ENCODE data around the gene SFT2D3.

Gene SFT2D3

DNA sequence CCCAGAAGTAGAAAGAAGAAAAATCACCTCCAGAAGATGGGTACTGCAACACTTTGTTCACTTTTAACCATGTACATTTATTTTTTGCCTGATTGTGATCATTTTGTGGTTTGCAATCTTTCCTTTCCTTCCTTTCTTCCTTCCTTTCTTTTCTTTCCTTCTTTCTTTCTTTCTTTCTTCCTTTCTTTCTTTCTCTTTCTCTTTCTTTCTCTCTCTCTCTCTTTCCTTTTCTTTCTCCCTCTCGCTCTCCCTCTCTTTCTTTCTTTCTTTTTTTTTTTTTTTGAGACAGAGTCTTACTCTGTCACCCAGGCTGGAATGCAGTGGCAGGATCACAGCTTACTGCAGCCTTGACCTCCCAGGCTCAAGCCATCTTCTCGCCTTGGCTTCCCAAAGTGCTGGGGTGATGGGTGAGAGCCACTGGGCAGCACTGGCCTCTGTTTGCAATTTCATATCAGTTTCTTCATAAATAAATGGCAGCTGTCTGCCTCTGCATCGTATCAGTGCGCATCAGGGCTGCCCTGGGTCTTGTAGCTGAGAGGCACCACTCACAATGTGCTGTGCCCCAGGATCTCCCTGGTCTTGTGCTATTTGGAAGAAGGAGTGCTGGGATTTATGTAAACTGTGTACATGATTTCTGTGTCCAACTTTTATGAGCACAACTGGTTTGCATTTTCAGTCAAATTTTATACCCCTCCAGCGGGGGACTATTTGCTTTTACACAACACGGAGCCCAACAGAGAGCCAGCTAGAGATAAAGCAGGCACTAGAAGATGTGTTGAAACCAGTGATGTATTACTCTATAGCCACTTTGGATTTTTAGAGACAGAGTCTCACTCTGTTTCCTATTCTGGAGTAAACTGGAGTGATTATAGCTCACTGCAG, 19.1 kb upstream of the SFT2D3 start:
- no peak for DNase-seq (ENCODE audit: low spot score)

DNA sequence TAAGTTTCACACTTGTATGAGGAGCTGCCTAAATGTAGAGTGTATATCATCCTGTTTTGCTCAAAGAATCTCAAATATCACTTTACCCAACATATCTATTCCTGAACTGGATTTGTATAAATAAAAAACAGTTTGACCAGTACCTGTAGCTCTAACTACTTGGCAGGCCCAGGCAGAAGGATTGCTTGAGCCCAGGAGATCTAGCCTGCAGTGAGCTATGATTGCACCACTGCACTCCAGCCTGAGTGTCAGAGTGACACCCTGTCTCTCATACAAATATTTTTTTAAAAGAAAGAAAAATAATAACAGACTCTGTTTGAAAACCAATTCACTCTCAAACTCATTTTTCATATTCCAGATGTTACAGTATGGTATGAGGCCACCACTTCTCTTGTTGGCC, 18.2 kb upstream of the SFT2D3 start:
- DNase-seq (ENCODE audit: low spot score), result no peak

DNA sequence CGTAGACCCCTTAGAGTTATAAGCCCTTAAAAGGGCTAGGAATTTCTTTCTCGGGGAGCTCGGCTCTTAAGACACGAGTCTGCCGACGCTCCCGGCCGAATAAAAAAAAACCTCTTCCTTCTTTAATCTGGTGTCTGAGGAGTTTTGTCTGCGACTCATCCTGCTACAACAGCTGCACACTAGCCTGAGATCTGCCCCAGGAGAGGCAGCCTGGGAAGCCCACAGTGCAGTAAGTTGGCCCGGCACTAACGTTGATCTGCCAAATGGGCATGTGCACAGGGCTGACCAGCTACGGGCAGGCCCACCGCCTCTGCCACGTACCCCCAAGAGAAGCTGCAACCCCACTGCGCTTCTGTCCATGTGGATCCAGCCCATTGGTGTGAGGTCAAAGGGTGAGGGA, 17.5 kb upstream of the SFT2D3 start:
- DNase-seq (ENCODE audit: low spot score), result no peak

DNA sequence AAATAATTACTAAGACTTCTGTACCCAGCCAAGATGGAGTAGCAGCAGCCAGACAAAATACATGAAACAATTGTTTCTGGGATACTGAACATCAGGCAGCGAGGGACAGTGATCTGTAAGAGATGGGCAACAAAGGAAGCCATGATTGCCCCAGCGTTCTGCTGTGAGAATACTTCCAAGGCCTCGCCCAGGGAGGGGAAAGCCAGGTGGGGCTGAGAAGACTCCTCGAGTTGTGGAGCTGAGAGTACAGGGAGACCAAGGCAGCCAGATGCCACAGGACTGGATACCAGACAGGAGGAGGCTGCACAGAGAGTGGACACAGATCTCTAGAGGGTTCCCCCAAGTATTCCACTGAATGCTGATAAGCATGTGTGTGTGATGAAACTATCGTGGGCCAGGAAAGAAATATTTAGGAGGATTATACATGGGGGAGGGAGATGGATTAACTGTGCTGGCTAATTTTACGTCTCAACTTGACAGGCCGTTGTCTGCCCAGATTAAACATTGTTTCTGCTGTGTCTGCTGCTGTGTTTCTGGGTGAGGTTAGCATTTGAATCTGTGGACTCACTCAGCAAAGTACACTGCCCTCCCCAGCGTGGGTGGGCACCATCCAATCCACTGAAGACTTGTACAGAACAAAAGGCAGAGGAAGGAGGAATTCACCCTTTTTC, 15.8 kb upstream of the SFT2D3 start:
- no peak for DNase-seq (ENCODE audit: low spot score)

DNA sequence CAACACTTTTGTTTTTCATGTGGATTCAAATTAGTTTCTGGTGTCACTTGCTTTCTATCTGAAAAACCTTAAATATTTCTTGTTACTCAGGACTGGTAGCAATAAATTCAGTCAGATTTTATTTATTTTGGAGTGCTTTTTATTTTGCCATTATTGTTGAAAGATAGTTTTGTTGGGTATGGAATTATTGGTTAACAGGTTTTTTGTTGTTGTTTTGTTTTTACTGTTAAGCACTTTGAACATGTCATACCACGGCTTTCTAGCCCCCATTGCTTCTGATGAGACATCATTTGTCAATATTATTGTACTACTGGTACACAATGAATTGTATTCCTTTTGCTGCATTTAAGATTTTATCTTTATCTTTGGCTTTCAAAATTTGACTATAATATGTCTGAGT, 12.9 kb upstream of the SFT2D3 start:
- no peak for DNase-seq (ENCODE audit: low spot score)

DNA sequence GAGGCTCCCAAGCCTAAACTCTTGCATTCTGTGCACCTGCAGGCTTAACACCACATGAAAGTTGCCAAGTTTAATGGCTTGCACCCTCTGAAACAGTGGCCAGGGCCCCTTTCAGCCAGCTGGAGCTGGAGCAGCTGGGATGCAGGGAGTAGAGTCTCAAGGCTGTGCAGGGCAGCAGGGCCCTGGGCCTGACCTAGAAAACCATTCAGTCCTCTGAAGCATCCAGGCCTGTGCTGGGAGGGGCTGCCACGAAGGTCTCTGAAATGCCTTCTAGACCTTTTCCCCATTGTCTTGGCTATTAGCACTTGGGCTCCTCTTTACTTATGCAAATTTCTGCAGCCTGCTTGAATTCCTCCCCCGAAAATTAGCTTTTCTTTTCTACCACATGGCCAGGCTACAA, 10.6 kb upstream of the SFT2D3 start:
- DNase-seq (ENCODE audit: low spot score), result no peak

DNA sequence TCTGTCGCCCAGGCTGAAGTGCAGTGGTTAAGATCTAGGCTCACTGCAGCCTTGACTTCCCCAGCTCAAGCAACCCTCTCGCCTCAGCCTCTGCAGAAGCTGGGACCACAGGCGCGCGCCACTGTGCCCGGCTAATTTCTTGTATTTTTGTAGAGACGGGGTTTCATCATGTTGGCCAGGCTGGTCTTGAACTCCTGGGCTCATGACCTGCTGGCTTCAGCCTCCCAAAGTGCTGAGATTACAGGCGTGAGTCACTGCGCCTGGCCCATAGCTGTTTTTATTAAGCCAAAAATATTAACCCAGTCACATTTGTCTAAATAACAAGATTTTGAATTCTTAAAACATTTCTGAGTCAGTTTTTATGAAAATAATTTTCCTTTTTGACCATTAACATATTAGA, 6.3 kb upstream of the SFT2D3 start:
- DNase-seq (ENCODE audit: low spot score), result no peak

DNA sequence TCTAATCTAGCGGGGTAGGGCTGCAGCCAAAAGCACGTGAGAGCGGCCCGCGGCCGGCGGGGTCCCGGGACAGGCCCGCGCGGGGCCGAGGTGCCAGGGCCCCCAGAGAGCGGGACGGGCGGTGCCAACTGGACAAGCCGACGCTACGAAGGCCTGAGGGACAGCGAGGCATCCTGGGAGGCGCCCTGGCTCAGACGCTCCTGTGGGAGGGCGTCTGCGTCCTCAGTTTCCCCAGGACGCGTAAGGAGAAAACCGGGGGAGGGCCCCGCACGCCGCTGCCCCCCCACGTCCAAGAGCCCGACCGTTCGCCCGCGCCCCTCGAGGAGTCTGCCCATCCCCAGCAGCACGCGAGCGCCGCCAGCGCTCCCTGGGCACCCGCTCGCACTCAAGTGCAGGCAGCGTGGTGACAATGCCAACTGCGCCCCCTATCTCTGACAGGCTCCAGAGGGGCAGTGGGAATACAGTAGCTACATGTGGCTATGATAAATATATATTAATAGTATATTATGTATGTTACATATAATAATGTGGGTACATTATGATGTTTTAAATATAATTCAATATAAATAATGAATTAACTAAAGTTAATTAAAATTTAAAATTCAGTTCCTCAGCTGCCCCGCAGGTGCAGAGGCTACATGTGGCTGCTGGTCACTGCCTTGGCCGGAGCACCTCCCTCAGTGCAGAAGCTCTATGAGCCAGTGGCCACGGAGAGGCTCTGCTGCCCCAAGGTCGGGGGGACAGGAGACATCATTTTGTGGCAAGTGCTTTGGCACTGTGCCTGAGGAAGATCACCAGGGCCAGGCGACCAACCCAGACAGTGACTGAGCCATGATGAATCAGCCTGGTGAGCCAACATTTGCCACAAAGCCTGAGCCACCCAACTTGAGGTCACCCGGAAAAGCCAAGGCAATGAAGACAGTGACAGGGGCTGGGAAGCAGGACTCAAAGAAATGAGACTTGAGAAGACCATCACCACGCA, 5.5 kb upstream of the SFT2D3 start:
- DNase-seq (ENCODE audit: low spot score), result peak; percentile 40

DNA sequence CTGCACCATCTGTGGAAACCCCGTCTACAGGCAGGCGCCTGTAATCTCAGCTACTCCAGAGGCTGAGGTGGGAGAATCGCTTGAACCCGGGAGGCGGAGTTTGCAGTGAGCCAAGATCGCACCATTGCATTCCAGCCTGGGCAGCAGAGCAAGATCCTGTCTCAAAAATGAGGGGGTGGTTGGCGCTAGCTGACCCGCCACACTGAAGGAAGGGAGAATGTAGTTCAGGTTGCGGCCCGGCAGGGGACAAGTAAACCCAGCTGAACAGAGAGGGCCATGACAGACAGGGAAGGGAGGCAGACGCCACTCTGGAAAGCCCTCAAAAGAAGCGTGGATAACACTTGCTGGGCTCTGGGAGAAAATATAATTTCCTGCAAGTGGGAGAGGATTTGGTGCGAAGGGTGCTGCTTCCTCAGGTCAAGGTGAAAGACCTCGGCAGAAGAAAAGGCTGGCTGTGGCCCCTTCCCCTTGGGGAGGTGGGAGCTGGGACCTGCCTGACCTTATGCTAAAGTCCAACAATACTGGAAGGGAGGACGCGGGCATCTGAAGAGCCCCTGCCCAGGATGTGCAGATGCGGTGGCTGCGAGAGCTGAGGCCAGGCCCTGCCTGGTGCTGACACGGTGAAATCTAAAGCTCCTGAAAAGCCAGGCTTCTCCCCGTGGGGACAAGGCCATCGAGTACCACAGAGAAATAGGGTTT, 3.7 kb upstream of the SFT2D3 start:
- DNase-seq (ENCODE audit: low spot score), result no peak

DNA sequence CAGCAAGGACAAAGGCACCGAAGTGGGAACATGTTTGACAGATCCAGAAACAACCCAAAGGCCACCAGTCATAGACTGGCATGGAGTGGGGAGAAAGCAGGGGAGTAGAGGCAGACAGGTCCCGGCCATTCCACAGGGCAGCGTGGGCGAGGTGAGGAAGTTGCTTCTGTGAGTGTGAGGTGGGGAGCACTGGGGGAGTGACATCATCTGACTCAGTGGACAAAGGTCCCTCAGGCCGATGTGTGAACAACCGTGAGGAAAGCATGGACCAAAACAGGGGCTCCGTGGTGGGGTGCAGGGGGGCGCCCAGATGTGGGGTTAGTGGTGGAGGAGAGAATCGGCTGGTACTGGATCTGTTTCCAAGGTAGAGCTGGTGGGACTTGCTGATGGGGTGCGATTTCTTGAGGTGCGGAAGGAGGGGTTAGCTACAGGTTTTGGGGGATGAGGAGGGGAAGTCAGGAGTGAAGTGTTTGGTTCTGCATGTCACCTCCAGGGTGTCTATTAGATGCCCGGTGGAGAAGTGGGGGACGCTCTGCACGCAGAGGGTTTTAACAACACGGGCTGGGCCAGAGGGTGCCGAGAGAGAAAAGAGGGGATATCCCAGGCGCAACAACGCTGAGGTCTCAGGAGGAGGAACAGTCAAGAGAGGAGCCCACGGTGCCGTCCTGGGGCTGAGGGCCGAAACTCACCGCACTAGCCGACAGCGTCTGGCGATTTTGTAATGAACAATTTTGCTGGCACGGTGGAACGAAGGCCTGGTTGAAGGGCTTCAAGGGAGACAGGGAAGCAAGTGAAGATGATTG, 2.5 kb upstream of the SFT2D3 start:
- DNase-seq (ENCODE audit: low spot score), result no peak

DNA sequence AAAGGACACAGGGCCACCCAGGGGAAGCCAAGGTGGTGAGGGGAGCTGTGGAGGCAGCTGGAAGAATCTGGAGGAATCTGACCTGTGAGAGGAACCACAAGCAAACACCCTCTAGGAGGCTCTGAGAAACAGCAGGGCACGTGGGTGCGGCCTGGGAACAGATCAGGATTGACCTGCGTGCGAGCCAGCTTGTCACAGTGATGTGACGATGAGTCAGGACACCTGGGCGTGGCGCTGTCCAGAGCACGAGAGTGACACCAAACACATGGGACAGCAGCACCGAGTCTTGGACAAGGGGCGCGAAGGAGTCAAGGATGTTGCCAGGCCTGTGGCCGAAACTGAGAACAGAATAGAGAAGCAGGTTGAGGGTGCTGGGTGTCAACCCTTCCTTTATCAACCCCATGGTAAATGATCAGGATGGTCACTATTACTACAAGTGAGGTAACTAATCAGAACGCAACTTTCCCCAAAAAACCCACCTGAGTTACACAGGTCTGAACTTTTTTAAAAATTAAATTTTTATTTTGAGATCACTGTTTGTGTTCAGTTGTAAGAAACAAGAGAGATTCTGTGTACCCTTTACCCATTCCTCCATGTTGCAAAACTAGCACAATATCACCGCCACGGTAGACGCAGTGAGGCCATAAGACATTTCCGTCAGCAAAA, 637 bp upstream of the SFT2D3 start:
- no peak for DNase-seq (ENCODE audit: low spot score)

DNA sequence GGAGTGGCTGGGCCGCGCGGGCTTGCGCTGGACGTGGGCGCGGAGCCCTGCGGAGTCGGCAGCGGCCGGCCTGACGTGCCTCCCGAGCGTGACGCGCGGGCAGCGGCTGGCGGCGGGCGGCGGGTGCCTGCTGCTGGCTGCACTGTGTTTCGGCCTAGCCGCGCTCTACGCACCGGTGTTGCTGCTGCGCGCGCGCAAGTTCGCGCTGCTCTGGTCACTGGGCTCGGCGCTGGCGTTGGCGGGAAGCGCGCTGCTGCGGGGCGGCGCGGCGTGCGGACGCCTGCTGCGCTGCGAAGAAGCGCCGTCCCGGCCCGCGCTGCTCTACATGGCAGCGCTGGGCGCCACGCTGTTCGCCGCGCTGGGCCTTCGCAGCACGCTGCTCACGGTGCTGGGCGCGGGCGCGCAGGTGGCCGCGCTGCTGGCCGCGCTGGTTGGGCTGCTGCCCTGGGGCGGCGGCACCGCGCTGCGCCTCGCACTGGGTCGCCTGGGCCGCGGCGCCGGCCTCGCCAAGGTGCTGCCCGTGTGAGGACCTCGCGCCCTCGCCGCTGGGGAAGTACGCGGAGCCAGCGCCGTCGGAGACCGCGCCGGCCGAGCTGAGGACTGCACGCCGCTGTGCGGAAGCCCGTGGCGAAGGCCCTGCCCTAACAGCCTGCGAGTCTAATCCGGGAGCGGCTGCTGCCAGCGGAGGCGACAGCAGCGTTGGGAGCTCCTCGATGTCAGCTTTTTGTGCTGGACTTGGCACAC, 526 bp downstream of the SFT2D3 start:
- peak; percentile 87 for DNase-seq (ENCODE audit: low spot score)

DNA sequence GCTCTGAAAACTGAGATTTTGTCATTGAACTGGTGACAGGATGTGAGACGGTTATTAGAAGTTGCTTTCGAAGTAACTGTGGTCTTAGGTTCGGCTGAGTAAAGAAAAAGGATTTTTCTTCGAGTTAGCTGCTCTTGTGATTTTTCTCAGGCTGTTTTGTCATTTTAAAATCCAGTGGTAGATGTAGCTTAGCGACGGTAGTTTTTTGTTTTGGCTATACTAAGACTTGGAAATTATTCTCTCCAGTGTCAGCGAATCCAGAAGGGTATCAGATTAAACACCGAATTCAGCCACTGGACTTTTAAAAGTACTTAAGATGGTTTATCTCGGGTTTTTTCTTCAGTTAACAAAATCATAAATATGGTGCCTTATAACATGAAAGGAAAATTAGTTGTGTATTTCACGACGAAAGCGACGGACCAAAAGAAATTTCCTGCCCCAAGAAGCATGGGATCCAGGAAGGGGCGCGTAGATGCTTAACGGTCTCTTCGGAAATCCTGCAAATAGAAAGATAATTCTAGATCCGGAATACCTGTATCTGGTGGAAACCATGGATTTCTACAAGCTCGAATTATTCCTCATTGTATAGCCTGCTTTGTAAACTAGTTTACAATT, 1.2 kb downstream of the SFT2D3 start:
- no peak for DNase-seq (ENCODE audit: low spot score)

DNA sequence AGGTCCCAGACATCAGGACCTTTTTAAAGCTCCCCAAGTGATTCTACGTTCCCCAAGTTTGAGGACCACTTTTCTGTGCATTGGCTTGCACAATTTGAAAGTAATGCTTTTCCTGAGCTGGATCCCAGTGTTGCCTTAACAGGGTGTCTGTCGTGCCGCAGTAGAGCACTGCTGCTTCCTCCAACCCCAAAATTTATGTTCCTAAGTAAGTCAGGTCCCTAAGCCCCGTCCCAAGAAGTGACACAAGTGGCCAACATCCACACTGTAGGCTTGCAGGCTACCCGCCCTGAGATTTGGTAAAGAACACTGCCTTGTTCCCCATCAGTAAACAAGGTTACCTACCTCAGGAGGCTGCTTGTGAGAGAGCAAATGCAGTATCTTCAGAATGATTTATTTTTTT, 2.0 kb downstream of the SFT2D3 start:
- no peak for DNase-seq (ENCODE audit: low spot score)

DNA sequence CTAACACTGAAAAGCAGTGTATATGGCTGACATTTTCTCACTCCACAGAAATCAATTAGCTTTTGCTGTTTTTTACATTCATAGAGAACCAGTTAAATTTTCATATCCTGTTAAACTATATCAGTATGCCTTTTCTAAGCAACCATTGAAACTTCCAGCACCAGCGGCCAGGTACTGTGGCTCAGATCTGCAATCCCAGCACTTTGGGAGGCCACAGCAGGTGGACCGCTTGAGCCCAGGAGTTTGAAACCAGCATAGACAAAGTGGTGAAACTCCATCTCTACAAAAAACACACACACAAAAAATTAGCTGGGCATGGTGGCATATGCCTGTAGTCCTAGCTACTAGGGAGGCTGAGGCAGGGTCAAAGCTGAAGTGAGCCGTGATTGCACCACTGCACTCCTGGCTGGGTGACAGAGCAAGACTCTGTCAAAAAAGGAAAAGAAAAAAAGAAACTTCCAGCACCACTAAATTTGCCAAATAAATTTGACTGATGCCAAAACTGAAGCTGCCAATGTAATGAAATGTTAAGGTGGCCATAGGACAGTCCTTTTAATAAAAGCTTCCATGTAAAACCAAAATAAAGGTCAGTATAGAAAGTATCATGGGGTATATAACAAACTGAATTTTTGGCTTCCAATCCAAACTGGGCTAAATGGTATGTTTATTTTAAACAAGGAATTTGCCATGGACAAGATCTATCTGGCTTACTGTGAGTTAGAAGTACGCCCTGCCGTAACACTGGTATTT, 3.5 kb downstream of the SFT2D3 start:
- no peak for DNase-seq (ENCODE audit: low spot score)

DNA sequence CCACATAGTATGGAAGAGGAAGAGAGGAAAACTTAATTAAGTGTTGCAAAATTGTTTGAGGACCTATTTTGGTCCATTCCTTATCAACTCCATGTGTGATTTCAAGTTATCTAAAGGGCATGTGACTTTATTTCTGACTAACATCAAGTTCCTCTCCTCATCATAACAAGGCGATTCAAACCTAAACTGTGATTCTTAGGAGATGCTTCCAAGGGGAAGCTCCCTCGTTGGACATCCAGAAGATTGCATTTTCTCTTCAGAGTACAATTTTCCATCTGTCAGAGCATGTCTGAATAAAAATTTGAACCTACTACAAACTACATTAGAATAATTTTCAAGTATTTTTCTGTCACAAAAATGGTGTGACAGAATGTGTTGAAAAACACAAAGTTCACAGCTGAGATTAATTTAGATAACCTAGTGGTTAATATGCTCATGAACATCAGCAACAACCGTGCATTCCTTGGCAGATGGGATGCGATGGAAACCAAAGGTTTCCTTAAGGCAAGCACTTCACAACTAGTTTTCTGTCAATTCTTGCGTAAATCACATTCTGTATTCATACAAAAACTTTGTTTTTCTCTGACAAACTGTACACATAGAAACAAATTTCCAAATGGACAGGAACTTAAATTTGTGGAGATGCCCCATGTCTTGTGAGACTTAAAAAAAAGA, 4.2 kb downstream of the SFT2D3 start:
- no peak for DNase-seq (ENCODE audit: low spot score)

DNA sequence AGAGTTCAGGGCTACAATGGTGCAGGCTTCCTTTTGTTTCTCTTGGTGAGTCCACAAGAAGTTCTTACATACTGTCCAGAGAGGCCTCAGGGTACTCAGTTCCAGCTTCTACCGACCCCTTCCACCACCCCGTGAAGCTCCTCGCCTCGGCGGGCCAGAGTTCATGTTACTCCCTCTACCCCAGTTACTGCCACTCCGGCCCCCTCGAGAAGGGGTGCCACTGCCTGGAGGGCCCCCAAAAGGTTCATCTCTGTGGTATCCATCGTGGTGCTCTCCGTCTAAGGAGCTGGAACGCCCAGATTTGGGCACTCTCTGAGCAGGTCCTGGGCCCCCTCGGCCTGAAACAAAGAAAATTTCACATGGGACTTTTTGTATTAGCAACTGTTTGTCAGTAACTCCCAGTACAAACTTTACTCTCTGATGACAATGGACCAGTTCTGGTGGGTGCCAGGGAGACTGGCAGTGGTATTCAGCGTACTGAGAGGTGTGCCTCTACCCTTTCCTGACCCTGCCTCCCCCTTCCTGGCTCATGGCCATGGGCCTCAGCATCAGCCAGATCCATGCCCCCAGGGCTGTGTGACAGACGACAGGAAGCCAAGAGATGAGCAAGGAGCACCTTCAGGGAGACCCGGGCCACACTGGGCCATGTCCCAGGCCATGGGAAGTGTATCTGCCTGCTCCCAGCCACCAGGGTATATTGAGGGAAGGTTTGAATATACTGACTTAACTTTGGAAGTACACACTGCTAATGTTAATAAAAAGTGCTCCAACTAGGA, 5.1 kb downstream of the SFT2D3 start:
- no peak for DNase-seq (ENCODE audit: low spot score)

All from kidney capillary endothelial cell (primary cell).